Left renal cortex interstitium (tissue), 4 donors: ENCODE data around the gene MAML3. TPM values are rescaled to one million over a fixed set of nuclear protein-coding genes. Genes with fewer than 3 reads are reported as not detected.
A peak's percentile ranks its signal among the peaks of the same experiment; 100 is the strongest.

Experiments used
- DNase-seq, 4 donors: peaks; one replicate each; pipeline ENCODE4 v3.0.0-alpha.2; 2013; ENCODE audit warnings: low read depth in 4 of 4, low spot score in 2 of 4, missing footprints in 1 of 4
- polyA plus RNA-seq, 4 donors: library from polyadenylated mRNA; unstranded; fragments of 120-200 nt; gene quantifications; one replicate each; pipeline ENCODE4 v1.2.1, GENCODE V29; 2013; ENCODE audit not compliant: insufficient read length in 4 of 4

Gene MAML3
- polyA plus RNA-seq, 4 donors = 14.8 to 22.5 (median 17.4) TPM

DNA sequence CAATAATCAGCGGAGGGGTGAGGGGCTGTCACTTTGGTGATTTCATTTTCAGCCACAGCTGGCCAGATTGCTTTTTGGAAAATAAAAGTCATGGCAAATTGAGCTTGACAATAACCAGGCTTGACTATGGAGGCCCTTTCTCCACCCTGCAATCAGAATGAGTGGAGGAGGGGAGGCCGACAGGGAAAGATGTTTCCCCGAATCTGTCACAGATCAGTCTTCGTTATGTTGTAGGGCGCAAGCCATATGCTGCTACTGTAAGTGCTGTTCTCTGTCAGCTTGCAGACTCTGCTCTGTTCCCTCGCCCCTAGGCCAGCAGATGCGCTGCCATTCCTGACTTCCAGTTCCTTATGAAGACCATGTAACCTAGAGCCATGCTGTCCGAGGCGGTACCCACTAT, 374.3 kb downstream of the MAML3 start:
- DNase-seq = no peak

DNA sequence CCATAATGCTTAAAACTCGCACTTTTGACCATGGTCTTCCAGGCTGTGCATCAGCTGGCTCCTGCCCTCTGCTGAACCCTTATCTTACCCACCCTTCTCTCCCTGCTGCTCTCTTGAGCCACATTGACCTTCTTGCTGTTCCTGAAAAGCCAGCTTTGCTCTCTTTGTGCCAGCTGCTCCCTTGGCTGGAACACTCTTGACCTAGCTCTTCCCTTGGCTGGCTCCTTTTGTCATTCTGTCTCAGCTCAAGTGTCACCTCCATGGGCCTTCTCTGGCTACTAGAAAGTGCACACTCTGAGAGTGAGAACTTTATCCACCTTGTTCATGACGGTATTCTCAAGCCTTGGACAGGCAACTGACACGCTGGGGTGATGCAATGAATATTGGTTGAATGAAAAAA, 376.2 kb downstream of the MAML3 start:
- DNase-seq = no peak

DNA sequence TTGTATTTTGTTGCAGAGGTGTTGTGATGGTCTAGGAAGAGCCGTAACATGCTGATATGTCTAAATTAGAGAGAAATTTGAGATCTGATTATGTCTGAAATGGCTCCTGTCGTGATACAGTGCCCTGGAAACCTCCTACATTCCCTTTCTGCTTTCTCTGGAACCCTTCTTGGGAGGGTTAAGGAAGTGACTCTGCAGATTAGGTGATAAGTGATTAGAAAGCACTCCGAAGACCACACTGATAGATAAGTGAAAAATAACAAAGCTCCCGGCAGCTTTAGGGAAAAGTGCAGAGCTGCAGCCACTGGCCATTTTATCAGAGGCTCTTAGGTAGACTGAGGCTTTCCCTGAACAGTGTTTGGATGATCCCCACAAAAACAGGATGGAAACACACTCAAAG, 377.7 kb downstream of the MAML3 start:
- DNase-seq = no peak

GRCh38 chr4:139774759-139775487, 379.1 kb downstream of the MAML3 start:
- no peak for DNase-seq

- no peak for DNase-seq
These were observed 380.2 kb downstream of the MAML3 start for GRCh38 chr4:139773560-139774318.

DNA sequence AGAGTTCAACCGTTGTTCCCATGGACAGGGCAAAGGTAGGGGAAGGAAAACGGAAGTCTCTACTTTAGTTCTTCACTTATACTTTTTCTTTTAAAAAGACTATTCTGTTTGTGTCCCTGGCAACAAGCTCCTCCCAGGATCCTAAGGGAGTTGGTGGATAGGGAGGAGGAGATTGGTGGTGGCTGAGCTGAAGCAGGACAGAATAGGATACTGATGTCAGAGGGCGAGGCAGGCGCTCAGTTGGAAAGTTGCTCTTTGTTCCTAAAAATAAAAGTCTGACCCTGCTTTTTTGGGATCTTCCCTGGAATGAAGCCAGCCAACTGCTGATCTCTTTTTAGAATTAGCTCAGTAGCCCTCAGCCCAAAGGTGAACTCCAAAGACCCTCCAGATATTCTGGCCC, 383.6 kb downstream of the MAML3 start:
- DNase-seq = no peak

GRCh38 chr4:139769364-139769763, 384.6 kb downstream of the MAML3 start:
- no peak for DNase-seq

DNA sequence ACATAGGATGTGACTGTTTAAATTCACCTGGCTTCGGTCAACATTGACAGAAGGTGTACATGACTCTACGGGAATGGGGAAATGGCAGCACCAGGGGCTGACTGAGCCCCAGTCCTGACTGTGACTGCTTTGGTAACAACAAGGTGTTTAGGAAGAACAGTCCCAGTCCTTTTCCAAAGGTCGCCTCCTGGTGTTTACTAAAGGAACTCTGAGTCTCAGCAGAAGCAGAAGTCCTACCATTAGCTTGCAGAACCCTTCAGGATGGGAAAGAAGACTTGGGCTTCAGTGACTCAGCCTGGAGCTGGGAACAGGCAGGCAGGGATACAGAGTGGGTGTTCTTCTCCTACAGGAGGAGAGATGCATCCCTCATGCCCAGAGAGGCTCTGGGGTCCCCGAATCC, 385.1 kb downstream of the MAML3 start:
- DNase-seq = no peak

GRCh38 chr4:139768366-139768765, 385.6 kb downstream of the MAML3 start:
- DNase-seq = no peak

DNA sequence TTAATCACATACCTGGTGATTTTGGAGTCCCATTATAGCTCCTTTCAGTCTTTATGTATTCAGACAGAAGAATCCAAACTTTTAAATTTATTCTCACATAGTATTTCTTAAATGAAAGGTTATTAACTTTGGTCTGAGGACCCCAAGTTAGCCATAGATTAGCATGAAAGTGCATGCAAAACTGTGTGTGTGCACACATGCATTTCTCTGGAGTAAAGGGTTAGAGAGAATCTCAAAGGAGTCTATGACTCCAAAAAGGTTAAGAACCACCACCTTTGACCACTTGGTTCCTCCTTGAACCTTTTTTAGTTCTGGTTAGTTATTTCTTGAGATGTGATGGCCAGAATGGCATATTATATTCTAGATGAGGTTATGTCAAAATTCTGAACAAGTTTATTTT, 386.4 kb downstream of the MAML3 start:
- no peak for DNase-seq

GRCh38 chr4:139767168-139767567, 386.8 kb downstream of the MAML3 start:
- no peak for DNase-seq

DNA sequence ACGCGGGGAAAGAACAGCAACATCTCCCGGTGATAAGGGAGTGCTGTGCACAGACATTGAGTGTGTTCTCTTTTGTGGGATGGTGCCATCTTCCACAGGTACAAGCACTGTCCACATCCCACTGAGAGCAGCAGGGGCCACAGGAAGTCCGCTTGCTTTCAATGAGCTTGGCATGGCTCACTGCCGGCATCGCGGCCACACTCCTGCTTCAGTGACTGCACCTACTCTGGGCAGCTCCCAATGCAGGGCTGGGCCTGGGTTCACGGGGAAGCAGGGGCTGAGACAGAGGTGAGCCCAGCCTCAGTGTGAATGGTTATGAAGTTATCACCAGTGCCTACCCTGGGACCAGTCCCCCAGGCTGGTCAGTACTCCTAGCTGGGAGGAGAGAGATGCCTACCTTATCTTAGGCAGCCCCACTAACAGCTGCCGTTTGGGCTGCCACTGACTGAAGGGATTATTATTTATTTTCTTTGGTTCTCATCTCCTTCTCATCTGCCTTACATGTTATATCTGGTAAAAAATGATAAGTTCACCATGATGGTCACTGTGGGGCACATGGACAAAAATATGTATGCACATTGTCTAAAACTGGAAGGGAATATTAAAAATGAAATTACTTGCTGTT, 389.2 kb downstream of the MAML3 start:
- DNase-seq = no peak

DNA sequence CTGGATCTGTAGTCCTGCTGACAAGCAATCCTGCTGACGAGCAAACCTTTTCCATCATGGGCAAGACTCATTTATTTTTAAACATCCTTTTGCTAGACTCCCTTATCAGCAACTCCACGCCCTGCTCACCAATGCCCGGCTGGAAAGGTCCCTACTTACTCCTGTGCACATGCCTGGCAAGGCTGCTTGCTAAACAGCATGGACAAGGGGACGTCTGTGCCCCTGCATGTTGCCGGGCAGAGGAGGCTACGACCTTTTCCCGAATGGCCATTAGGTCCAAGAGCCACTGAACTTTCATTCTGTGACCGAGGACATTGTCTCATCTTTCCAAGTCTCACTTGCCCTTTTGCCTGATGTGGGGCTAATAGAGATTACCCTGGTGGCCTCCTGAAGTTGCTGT, 389.8 kb downstream of the MAML3 start:
- no peak for DNase-seq

DNA sequence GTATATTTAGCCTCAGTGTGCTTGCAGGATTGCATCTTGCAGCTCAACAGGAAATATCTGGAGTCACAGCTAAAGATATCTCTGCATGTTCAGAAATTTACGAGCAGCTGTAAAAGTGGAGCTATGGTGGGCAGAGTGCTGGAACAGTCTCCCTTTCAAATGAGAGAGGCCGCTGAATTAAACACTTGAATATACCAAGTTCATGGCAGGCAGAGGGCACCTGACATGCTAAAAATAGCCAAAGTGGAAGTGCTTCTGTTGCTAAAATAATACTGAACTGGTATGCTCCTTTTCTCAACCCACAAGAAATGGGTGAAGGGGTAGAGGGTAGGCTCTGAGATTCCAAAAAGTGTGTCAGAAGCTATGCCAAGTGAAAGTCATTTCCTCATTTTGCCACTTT, 390.3 kb downstream of the MAML3 start:
- peak in 1 of 4 donors; percentile 61 for DNase-seq

GRCh38 chr4:139763205-139763604, 390.8 kb downstream of the MAML3 start:
- DNase-seq = no peak

DNA sequence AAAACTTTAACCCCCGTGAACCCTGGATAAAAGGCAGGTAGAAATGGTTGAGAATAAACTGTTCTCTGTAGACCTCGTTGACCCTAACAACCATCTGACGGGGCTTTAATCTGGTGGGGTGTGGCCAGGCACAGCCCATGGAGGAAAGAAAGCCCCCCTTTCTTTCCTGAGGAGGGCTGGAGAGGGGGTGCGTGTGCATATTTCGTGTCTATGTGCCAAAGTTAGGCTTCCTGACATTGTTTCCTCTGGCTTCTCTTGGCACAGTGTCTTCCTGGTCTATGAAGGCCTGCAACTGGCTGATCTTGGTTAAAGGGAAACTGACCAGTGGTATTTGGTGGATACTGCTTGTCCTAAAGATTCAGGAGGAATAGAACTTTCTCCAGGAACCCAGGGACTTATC, 391.3 kb downstream of the MAML3 start:
- no peak for DNase-seq

GRCh38 chr4:139761461-139761860, 392.5 kb downstream of the MAML3 start:
- DNase-seq = no peak

GRCh38 chr4:139760567-139760966, 393.4 kb downstream of the MAML3 start:
- DNase-seq = no peak

DNA sequence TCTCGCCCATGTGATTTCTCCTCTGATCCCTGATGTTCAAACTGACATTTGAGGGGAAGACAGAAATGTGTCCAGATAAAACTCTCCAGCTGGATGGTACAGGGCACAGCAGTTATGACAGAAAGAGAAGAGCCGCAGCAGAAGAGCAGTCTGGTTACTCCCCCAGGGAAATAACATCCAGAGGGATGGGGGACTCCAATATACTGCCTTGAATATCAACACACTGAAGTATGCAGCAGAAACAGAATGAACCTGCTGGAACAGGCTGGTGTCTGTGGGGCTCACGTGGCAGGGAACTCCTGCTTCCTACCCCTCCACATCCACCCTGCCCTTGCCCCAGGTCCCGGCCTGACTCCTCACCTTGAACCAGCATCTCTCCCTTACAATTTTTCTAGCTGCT, 394.9 kb downstream of the MAML3 start:
- DNase-seq = no peak

- no peak for DNase-seq
These were observed 397.4 kb downstream of the MAML3 start for GRCh38 chr4:139756391-139757180.

DNA sequence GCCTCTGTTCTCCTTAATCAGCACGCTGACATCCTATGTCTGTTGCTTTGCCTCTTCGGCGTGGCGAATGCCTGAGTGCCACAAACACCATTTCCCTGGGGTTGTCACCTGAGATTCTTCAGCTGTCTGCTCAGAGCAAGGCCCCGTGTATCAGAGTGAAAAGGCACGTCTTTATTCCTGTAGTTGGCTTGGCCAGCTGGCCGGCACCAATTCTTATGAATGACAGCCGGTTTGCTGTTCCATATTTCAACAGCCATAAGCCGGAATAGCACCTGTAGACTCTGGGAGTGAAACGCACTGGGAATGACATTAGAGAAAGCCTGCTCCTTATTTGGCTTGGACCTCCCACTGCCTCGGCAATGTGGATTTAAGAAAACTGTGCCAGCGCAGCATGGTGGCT, 399.0 kb downstream of the MAML3 start:
- DNase-seq = no peak
